ENCODE results near the gene PMM2.
"Not testable (repeated sequence)": the region's sequence is repeated elsewhere in the genome, so short reads cannot be mapped to it uniquely, and the experiment has no call there.

GRCh38 chr16:8786316-8786715 lies 11.3 kb upstream of the PMM2 start:
- not testable (repeated sequence) for TF ChIP-seq CTCF (IDR thresholded peaks at IDR 0.05 in 4 of 5, conservative IDR thresholded peaks at IDR 0.05 in 1 of 5); POLR2A (IDR thresholded peaks at IDR 0.05)

Measured in gastrocnemius medialis (tissue), 4 donors.